ENCODE data around the gene NUDT21. TPM values are rescaled to one million over a fixed set of nuclear protein-coding genes. Genes with fewer than 3 reads are reported as not detected.
A peak's percentile ranks its signal among the peaks of the same experiment; 100 is the strongest.

Gene NUDT21
- total RNA-seq, 2 donors from 2014 or later = 46.4 to 47.2 TPM

- H3K9me3 ChIP-seq = no peaks in the 10 kb centered on the region
- H3K4me3 ChIP-seq = peak overlapping the region; percentile 75 to 91
- intact Hi-C loops (cut with DNase I) = no loop called here
- no peaks in the 10 kb centered on the region for H3K36me3 ChIP-seq
- H3K27me3 ChIP-seq (replicated peaks; ENCODE audit: insufficient read depth) = no peaks in the 10 kb centered on the region
- H3K4me1 ChIP-seq (replicated peaks) = no peaks in the 10 kb centered on the region
- TF ChIP-seq CTCF (IDR thresholded peaks at IDR 0.05) (no peak), POLR2AphosphoS5 (IDR thresholded peaks at IDR 0.05) (no peak), POLR2A (IDR thresholded peaks at IDR 0.05) (no peak)
- DNase-seq (ENCODE audit: low spot score) = peak; percentile 14
- peak overlapping the region; percentile 72 to 78 for H3K27ac ChIP-seq
- WGBS = 3% methylated on average over 31 of the region's 31 CpGs
Observed at GRCh38 chr16:56451753-56452689, 889 bp upstream of the NUDT21 start.

GRCh38 chr16:56450275-56450985 lies 702 bp downstream of the NUDT21 start:
- H3K4me1 ChIP-seq (replicated peaks) = no peaks in the 10 kb centered on the region
- H3K27ac ChIP-seq = peak overlapping the region; percentile 61 to 78
- DNase-seq (ENCODE audit: low spot score) = no peak
- peak overlapping the region; percentile 75 to 91 for H3K4me3 ChIP-seq
- TF ChIP-seq CTCF (IDR thresholded peaks at IDR 0.05) (no peak), POLR2A (IDR thresholded peaks at IDR 0.05) (no peak), POLR2AphosphoS5 (IDR thresholded peaks at IDR 0.05) (no peak)
- no peaks in the 10 kb centered on the region for H3K36me3 ChIP-seq
- no peaks in the 10 kb centered on the region for H3K9me3 ChIP-seq
- intact Hi-C loops (cut with DNase I) = no loop called here
- no peaks in the 10 kb centered on the region for H3K27me3 ChIP-seq (replicated peaks; ENCODE audit: insufficient read depth)
- WGBS = 6% methylated on average over 18 of the region's 18 CpGs

DNA sequence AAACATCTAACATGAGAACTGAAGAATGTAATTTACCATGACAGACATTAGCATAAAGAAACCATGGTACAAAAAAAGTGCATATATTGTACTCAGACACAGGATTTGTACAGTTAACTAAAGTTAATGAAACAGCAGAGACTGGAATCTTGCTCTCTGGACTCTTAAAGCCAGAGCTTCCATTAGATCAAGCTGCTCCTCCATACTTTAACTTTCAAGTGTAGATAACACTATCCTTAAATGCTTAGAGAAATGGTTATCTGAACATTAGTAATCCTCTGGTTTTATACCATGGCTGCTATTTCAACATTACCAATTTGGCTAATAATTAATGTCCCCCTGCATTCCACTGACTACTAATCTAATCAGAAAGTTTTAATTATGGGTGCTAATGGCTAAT lies 3.1 kb downstream of the NUDT21 start:
- Histone ChIP-seq H3K9me3 (no peaks in the 10 kb centered on the region), H3K27me3 (replicated peaks; ENCODE audit: insufficient read depth) (no peaks in the 10 kb centered on the region), H3K36me3 (no peaks in the 10 kb centered on the region), H3K4me3 (no peak overlapping the region), H3K27ac (no peak overlapping the region), H3K4me1 (replicated peaks) (no peaks in the 10 kb centered on the region)
- DNase-seq (ENCODE audit: low spot score) = no peak
- intact Hi-C loops (cut with DNase I) = no loop called here
- TF ChIP-seq POLR2A (IDR thresholded peaks at IDR 0.05) (no peak), CTCF (IDR thresholded peaks at IDR 0.05) (no peak), POLR2AphosphoS5 (IDR thresholded peaks at IDR 0.05) (no peak)

DNA sequence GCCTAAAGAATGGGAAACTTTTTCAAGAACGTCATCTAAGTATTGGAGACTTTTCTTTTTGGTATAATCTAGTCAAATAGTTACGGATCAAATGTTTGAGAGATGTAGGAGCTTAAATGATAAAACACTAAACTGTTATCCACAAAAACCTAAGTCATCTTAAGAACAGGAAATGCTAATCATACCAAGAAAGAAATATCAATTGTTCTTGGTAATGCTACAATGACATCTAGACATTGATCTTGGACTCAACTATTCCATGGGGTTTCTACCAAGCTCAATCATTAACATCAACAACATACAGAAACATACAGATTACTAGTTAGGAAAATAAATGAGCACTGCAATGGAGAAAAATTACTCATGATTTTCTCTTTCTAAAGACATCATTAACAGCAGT lies 3.8 kb downstream of the NUDT21 start:
- no peak for DNase-seq (ENCODE audit: low spot score)
- TF ChIP-seq POLR2A (IDR thresholded peaks at IDR 0.05) = no peak
- WGBS = 87% methylated on average over 2 of the region's 2 CpGs
- Histone ChIP-seq H3K4me3 (no peak overlapping the region), H3K9me3 (no peaks in the 10 kb centered on the region), H3K27ac (no peak overlapping the region), H3K36me3 (no peaks in the 10 kb centered on the region), H3K27me3 (replicated peaks; ENCODE audit: insufficient read depth) (no peaks in the 10 kb centered on the region), H3K4me1 (replicated peaks) (no peaks in the 10 kb centered on the region)
- intact Hi-C loops (cut with DNase I) = no loop called here

DNA sequence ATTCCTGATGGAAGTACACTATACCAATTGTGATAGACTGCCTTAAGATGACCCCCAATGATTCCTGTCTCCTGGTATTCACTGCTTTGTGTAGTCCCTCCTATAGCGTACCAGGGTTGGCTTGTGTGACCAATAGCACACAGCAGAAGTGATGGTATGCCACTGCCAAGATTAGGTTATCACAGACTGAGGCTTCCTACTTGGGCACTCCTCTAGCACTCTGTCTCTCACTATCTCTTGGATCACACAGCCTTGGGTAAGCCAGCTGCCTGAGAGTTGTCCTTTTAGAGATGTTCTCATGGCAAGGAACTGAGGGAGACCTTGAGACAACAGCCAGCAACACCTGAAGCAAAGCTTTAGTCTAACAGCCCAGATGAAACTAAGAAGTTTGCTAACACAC lies 13.1 kb downstream of the NUDT21 start:
- intact Hi-C loops (cut with DNase I) = no loop called here
- WGBS = 87% methylated on average over 1 of the region's 1 CpG
- TF ChIP-seq POLR2A (IDR thresholded peaks at IDR 0.05) (no peak), CTCF (IDR thresholded peaks at IDR 0.05) (no peak), POLR2AphosphoS5 (IDR thresholded peaks at IDR 0.05) (no peak)
- H3K27ac ChIP-seq = no peak overlapping the region
- DNase-seq (ENCODE audit: low spot score) = no peak
- H3K36me3 ChIP-seq = no peaks in the 10 kb centered on the region
- H3K4me1 ChIP-seq (replicated peaks) = no peaks in the 10 kb centered on the region
- no peaks in the 10 kb centered on the region for H3K27me3 ChIP-seq (replicated peaks; ENCODE audit: insufficient read depth)
- H3K9me3 ChIP-seq = no peaks in the 10 kb centered on the region
- H3K4me3 ChIP-seq = no peak overlapping the region
